ENCODE measurements around the gene SRP14.

GRCh38 chr15:40066589-40066988 is 27.6 kb upstream of the SRP14 start:
- TF ChIP-seq CTCF (IDR thresholded peaks at IDR 0.05) (no peak), POLR2A (IDR thresholded peaks at IDR 0.05) (no peak)

Measured in heart left ventricle (tissue), 13 donors.